Skeletal muscle satellite cell (primary cell): ENCODE data around the gene ISX. TPM values are rescaled to one million over a fixed set of nuclear protein-coding genes. Genes with fewer than 3 reads are reported as not detected.
"Not testable (repeated sequence)": the region's sequence is repeated elsewhere in the genome, so short reads cannot be mapped to it uniquely, and the experiment has no call there.

ENCODE experiments used
- H3K27me3 ChIP-seq: 2 replicates; pipeline ENCODE4 v1.7.0; 2013; ENCODE audit warnings: low read length; ENCODE audit not compliant: control insufficient read depth, insufficient read depth
- H3K36me3 ChIP-seq: 2 replicates; pipeline ENCODE4 v1.7.0; 2013; ENCODE audit warnings: mild to moderate bottlenecking, control low read depth, low read length; ENCODE audit not compliant: insufficient read depth
- H3K4me1 ChIP-seq: 2 replicates; pipeline ENCODE4 v1.7.0; 2013; ENCODE audit warnings: low read length; ENCODE audit not compliant: control insufficient read depth, insufficient read depth
- H3K4me2 ChIP-seq: 2 replicates; pipeline ENCODE4 v1.7.0; 2013; ENCODE audit warnings: mild to moderate bottlenecking, low read length
- H3K4me3 ChIP-seq: 2 replicates; pipeline ENCODE4 v1.7.0; 2013; ENCODE audit warnings: low read length
- H3K9ac ChIP-seq: 2 replicates; pipeline ENCODE4 v1.7.0; 2013; ENCODE audit warnings: mild to moderate bottlenecking, low read depth, low read length, moderate library complexity
- H3K9me3 ChIP-seq: replicated peaks from 2 replicates; pipeline ENCODE4 v1.7.0; 2013; ENCODE audit warnings: mild to moderate bottlenecking, control low read depth, low read length
- total RNA-seq: library from RNA; depleted of rRNA; stranded (reverse); fragments of >200 nt; gene quantifications from 2 replicates; pipeline ENCODE4 v1.2.3, GENCODE V29; 2012; rRNA removed

ISX gene
- not detected in 2 replicates for total RNA-seq

DNA sequence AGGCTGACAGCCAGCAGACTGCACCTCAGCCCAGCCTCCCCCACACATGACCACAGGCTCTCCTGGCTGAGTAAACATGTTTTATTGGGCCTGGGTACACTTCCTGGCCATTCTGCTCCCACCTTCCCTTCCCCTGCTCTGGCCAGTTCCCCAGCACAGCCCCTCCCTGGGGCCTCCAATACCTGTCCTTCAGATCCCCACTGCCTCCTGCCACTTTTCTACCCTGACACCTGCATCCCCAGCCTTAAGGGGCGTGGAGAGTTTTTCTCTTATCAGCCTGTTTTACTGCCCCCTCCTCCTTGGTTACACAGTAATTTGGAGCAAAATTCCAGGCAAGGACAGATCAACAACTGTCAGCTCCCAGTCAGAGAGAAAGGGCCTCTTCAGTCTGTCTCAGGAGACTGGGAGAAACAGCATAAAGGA, at the start of gene ISX:
ISX (plus strand) TSS at position 363 of the 423 bp plus-strand sequence. CDS start 930 bp downstream, outside the sequence.
- H3K9me3 ChIP-seq = no peaks in the 10 kb centered on the region
- H3K4me3 ChIP-seq = no peak within 1 kb of the TSS
- no peak within 1 kb of the TSS for H3K4me2 ChIP-seq
- no peaks in the 10 kb centered on the region for H3K27me3 ChIP-seq
- H3K36me3 ChIP-seq = no peaks in the 10 kb centered on the region
- H3K9ac ChIP-seq = no peak within 1 kb of the TSS
- no peaks in the 10 kb centered on the region for H3K4me1 ChIP-seq

DNA sequence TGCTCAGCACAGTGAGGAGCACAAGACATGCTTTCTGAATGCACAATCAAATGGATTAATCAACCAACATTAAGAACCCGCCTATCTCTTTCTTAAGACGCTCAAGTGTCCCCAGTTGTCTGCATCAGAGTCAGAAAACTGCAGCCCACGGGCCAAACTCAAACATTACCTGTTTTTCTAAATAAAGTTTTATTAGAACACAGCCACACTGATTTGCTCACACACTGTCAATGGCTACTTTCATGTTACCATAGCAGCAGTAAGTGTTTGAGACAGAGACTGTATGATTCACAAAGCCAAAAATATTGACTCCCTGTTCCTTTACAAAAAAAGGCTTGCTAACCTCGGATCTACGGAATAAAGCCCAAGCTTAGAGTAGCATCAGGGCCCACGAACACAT, 49.0 kb upstream of the ISX start:
- Histone ChIP-seq H3K36me3 (no peaks in the 10 kb centered on the region), H3K27me3 (no peaks in the 10 kb centered on the region), H3K9me3 (peaks cover 8% of the 10 kb centered on the region), H3K4me1 (no peaks in the 10 kb centered on the region), H3K9ac (no peak overlapping the region), H3K4me2 (no peak overlapping the region), H3K4me3 (no peak overlapping the region)

DNA sequence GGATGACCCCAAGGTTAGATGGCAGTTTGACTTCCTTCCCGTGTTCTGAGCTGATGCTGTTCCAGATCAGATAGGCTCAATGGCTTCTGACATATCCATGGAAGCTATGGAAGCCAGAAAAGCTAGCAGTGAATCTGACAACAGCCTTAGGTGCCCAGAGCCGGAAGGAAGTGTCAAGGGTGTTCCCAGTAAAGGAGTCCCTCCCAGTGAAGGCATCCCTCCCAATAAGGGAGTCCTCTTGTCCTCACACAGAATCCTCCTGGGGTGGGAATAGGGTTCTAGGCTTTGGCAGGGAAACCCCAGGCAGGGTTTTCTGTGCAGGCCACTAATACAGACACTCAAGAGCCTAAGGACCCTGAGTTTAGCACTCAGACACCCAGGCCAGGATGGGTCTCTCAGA, 47.0 kb upstream of the ISX start:
- no peak overlapping the region for H3K4me3 ChIP-seq
- no peaks in the 10 kb centered on the region for H3K4me1 ChIP-seq
- H3K9ac ChIP-seq = no peak overlapping the region
- peaks cover 8% of the 10 kb centered on the region for H3K9me3 ChIP-seq
- H3K36me3 ChIP-seq = no peaks in the 10 kb centered on the region
- no peaks in the 10 kb centered on the region for H3K27me3 ChIP-seq
- no peak overlapping the region for H3K4me2 ChIP-seq

DNA sequence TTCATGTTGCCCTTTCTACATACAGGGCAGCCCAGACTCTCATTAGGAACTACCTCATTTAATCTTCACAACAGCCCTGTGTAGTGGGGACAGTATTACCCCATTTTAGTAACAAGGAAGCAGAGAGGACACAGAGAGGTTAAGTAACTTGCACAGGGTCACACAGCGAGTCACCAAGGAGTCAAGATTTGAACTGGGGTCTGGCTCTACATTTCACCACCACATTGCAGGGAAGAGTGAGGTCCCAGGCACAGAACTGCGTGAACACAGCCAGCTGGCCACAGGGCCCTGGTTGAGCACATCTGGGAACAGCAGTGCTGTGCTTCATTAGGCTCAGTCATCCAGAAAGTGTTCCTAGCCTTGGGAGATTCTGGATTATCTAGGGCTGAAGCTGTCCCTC, 45.4 kb upstream of the ISX start:
- H3K27me3 ChIP-seq = no peaks in the 10 kb centered on the region
- no peak overlapping the region for H3K9ac ChIP-seq
- no peaks in the 10 kb centered on the region for H3K4me1 ChIP-seq
- H3K4me2 ChIP-seq = no peak overlapping the region
- H3K4me3 ChIP-seq = no peak overlapping the region
- H3K9me3 ChIP-seq = peaks cover 3% of the 10 kb centered on the region
- no peaks in the 10 kb centered on the region for H3K36me3 ChIP-seq

DNA sequence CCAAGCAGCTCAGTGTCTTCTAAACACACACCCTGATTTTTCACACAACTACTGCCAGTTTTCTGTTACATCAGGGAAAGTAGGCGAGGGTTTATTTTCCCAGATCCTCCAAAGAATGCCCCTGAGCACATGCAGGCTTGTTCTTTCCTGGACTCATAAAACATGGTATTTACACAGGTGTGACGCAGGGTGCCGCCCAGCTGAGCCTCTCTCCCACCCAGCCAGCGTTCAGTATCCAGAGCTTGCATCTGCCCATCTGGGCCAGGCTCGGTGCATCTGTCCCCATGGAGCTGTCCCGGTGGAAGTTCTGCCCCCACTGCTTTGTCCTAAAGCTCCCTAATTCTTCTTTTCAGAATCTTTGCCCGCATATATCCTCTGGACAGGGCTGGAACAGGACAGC, 44.8 kb upstream of the ISX start:
- H3K9ac ChIP-seq = no peak overlapping the region
- peaks cover 3% of the 10 kb centered on the region for H3K9me3 ChIP-seq
- no peaks in the 10 kb centered on the region for H3K36me3 ChIP-seq
- H3K4me2 ChIP-seq = no peak overlapping the region
- H3K4me3 ChIP-seq = no peak overlapping the region
- H3K27me3 ChIP-seq = no peaks in the 10 kb centered on the region
- no peaks in the 10 kb centered on the region for H3K4me1 ChIP-seq

DNA sequence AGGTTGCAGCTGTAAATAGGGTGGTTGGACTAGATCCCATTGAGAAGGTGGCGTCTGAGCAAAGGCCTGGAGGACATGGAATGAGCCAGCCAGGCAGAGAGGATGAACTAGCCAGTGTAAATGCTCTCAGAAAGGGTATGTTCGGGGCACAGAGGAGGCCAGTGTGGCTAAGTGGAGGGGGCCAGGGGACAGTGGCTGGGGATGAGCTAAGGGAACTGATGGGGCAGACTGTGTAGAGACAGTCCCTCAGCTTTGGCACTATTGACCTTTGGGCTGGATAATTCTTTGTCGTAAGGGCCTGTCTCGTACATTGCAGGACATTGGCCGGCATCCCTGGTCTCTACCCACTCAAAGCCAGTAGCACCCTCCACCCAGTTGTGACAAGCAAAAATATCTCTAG, 43.7 kb upstream of the ISX start:
- H3K9ac ChIP-seq = no peak overlapping the region

DNA sequence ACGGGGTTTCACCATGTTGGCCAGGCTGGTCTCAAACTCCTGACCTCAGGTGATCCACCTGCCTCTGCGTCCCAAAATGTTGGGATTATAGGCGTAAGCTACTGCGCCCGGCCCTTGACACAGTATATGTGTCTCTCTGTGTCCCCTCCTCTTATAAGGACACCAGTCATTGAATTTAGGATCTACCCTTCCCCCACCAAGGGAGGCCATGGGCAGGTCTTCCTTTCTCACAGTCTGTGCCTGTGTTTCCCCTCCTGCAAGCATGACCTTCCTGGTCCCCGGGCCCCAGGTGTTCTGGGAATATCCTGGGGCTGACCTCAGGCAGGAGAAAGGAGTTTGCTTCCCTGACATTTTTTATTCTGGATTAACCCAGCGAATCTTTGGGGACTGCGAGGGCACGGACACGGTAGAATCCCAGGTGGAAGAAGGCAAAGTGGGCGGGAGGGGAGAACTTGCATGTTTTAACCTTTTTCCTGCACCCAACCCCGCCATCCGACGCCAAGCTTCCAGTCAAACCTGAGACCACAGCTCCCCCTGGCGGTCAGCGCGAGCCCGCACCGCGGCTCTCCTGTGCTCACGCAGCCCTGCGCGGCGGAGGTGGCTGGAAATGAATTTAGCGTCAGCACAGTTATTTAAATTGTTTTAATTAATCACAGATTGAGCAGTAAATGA, 42.1 kb upstream of the ISX start:
- Histone ChIP-seq H3K27me3 (no peaks in the 10 kb centered on the region), H3K9ac (no peak overlapping the region), H3K4me2 (no peak overlapping the region), H3K9me3 (peaks cover 3% of the 10 kb centered on the region), H3K4me1 (no peaks in the 10 kb centered on the region), H3K4me3 (no peak overlapping the region), H3K36me3 (no peaks in the 10 kb centered on the region)

More for the DNA sequence above, 43.7 kb upstream of the ISX start:
- Histone ChIP-seq H3K9me3 (peaks cover 3% of the 10 kb centered on the region), H3K4me3 (no peak overlapping the region), H3K27me3 (no peaks in the 10 kb centered on the region), H3K4me2 (no peak overlapping the region), H3K36me3 (no peaks in the 10 kb centered on the region), H3K4me1 (no peaks in the 10 kb centered on the region)

DNA sequence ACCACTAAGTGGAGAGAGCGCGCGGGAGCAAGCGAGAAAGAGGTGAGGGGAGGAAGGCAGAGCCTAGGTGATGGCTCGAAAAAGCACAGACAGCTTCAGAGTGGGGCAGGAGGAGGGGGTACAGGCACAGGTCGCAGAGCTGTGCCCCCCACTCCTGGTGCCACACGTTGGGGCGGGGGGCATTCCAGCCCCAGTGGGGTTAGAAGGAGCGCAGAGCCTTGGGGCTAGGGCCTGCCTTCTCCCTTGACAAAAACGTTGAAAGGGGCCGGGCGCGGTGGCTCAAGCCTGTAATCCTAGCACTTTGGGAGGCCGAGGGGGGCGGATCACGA, 41.6 kb upstream of the ISX start:
- H3K27me3 ChIP-seq = no peaks in the 10 kb centered on the region
- no peaks in the 10 kb centered on the region for H3K4me1 ChIP-seq
- no peak overlapping the region for H3K4me3 ChIP-seq
- no peak overlapping the region for H3K4me2 ChIP-seq
- no peaks in the 10 kb centered on the region for H3K9me3 ChIP-seq
- no peaks in the 10 kb centered on the region for H3K36me3 ChIP-seq
- H3K9ac ChIP-seq = no peak overlapping the region

DNA sequence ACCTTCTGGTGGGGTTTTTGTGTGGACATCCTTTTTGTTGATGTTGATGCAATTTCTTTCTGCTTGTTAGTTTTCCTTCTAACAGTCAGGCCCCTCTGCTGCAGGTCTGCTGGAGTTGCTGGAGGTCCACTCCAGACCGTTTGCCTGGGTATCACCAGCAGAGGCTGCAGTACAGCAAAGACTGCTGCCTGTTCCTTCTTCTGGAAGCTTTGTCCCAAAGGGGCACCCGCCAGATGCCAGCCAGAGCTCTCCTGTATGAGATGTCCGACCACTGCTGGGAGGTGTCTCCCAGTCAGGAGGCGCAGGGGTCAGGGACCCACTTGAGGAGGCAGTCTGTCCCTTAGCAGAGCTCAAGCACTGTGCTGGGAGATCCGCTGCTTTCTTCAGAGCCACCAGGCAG, 35.8 kb upstream of the ISX start:
- H3K4me1 ChIP-seq, H3K4me2 ChIP-seq, H3K9me3 ChIP-seq, H3K27me3 ChIP-seq, H3K4me3 ChIP-seq, H3K36me3 ChIP-seq, H3K9ac ChIP-seq: not testable (repeated sequence)

DNA sequence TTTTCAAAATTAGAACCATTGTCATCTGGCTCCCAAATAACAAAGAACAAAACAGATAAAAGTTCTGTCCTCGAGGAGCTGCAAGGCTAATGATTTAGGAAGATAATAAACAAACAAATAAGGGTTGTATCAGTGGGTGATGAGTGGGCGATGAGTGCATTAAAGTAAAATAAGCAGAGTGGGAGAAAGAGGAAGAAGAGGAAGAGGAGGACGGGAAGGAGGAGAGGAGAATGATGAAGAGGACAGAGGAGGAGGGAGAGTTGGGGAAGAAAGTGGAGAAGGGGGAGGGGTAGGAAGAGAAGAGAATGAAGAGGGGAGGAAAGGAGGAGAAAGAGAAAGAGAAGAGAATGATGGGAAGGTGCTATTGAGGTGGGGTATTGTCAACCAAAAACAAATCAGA, 33.4 kb upstream of the ISX start:
- Histone ChIP-seq H3K4me3 (no peak overlapping the region), H3K9ac (no peak overlapping the region), H3K27me3 (no peaks in the 10 kb centered on the region), H3K4me2 (no peak overlapping the region), H3K4me1 (no peaks in the 10 kb centered on the region), H3K9me3 (no peaks in the 10 kb centered on the region), H3K36me3 (no peaks in the 10 kb centered on the region)

DNA sequence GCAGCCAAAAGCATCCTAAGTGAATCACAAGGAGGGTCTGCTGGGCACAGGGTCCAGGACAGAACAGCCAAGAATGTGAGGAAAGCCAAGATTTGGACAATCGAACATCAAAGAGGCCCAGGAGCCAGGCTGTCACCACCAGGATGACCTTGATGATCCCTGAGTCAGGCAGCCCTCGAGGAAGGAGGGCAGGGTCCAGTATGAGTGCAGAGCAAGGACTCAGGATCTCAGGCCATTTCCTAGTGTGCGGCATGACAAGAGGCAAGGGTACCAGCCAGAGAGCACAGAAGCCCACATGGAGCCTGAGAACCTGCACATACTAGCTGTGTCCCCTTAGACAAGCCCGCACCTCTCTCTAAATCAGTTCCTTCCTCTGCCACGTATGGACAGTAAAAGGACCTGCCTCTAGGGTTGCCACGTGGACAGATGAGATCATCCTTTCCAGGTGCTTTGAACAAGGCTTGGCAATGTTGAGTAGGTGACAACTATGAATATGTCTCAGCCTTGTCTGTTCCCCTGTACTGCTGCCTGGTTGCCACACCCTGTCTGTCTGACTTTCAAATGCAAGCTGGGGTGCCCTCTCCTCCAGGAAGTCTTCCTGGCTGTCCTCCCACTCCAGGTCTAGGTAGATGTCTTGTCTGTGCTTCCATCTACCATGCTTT, 32.2 kb upstream of the ISX start:
- Histone ChIP-seq H3K36me3 (no peaks in the 10 kb centered on the region), H3K4me1 (no peaks in the 10 kb centered on the region), H3K27me3 (no peaks in the 10 kb centered on the region), H3K9ac (no peak overlapping the region), H3K4me2 (no peak overlapping the region), H3K9me3 (no peaks in the 10 kb centered on the region), H3K4me3 (no peak overlapping the region)

DNA sequence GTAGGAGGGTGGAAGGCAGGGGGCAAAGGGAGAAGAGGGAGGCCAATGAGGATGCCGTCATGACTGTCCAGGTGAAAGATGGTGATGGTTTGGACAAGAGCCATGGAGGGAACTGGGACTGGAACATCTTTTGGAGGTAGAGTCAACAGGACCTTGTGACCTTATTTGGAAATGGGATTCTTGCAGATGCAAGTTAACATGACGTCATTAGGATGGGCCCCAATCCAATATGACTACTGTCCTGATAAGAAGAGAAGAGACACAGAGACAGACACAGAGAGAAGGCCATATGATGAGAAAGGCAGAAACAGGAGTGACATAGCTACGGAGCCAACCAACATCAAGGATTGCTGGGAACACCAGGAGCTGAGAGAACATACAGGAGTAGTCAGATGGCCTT, 31.0 kb upstream of the ISX start:
- H3K4me3 ChIP-seq = no peak overlapping the region
- H3K9me3 ChIP-seq = no peaks in the 10 kb centered on the region
- no peak overlapping the region for H3K9ac ChIP-seq
- H3K4me1 ChIP-seq = no peaks in the 10 kb centered on the region
- no peaks in the 10 kb centered on the region for H3K27me3 ChIP-seq
- H3K36me3 ChIP-seq = no peaks in the 10 kb centered on the region
- no peak overlapping the region for H3K4me2 ChIP-seq
